ENCODE measurements around the gene RYR1.

RYR1 gene

GRCh38 chr19:38632476-38633213, 199.2 kb downstream of the RYR1 start:
- no peak for DNase-seq (ENCODE audit: low read depth)
- H3K4me3 ChIP-seq (replicated peaks; ENCODE audit: low read depth, low read length) = no peak overlapping the region
- no peak for TF ChIP-seq CTCF (IDR thresholded peaks at IDR 0.05; ENCODE audit: low read length, missing control alignments)

DNA sequence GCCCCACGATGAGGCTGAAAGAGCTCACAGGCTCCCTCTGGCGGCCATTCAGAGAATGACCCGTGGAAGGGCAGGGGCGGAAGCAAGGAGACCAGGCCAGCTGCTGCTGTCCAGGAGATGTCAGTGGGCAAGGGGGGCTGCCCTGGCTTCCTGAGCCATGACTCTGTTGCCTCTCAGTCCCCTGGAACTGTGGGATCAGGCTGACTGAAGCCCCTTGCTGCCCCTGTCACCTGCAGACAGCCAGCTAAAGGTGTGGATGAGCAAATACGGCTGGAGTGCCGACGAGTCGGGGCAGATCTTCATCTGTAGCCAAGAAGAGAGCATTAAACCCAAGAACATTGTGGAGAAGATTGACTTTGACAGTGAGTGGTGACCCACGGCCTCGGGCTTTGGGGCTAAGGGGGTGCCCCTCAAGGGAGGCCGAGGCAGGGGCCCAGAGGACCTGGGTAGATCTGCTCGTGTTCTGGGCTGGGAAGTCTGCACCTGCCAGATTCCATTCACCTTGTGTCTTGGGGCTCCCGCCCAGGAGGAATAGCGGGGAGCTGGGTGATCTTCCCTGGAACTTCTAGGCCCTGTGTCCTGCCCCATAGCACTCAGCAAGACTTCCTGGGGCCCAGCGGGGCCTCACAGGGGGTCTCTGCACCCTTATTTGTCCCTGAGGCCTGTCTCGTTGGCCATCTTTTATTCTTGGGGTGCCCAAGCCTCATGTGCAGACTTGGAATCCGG, 201.4 kb downstream of the RYR1 start:
- no peak overlapping the region for H3K4me3 ChIP-seq (replicated peaks; ENCODE audit: low read depth, low read length)
- DNase-seq (ENCODE audit: low read depth) = peak; percentile 70
- TF ChIP-seq CTCF (IDR thresholded peaks at IDR 0.05; ENCODE audit: low read length, missing control alignments) = peak; percentile 91

GRCh38 chr19:38635483-38636399, 202.2 kb downstream of the RYR1 start:
- TF ChIP-seq CTCF (IDR thresholded peaks at IDR 0.05; ENCODE audit: low read length, missing control alignments) = no peak
- H3K4me3 ChIP-seq (replicated peaks; ENCODE audit: low read depth, low read length) = no peak overlapping the region
- DNase-seq (ENCODE audit: low read depth) = no peak
